Pancreas (tissue), 10 donors: ENCODE results near the gene SLC25A42. TPM values are rescaled to one million over a fixed set of nuclear protein-coding genes. Genes with fewer than 3 reads are reported as not detected.

Experiments
- ATAC-seq, 4 donors: fragments of 200-7000 bp; cut with Tn5 transposase; one replicate each; pipeline versions ENCODE4 v1.8.0 to v1.9.1; 2020; ENCODE audit warnings: mild to moderate bottlenecking in 4 of 4, moderate library complexity in 4 of 4
- DNase-seq, 6 donors: peaks; one replicate each; pipeline ENCODE4 v3.0.0-alpha.2; 2020
- FAIRE-seq: peaks from 2 replicates; lab custom pipeline; 2012; peaks lifted over from hg19 to GRCh38; lab: Jason Lieb, UNC
- H3K27ac ChIP-seq, 4 donors: fragments of 200-600 bp; sonication (generic); 1 replicate in 3 of 4; 2 replicates in 1 of 4; pipeline versions ENCODE4 v1.5.0 to v1.8.0; 2020
- H3K27me3 ChIP-seq, 4 donors: fragments of 200-600 bp; one replicate each; pipeline ENCODE4 v1.8.0; 2021
- H3K36me3 ChIP-seq, 3 donors: fragments of 200-600 bp; sonication (generic) in 1 of 3; one replicate each; pipeline versions ENCODE4 v1.5.0 to v1.8.0; 2020 to 2021
- H3K4me1 ChIP-seq, 3 donors: fragments of 200-600 bp; one replicate each; pipeline ENCODE4 v1.8.0; 2021
- H3K4me3 ChIP-seq, 4 donors: fragments of 200-600 bp; sonication (generic) in 2 of 4; one replicate each; pipeline versions ENCODE4 v1.5.0 to v1.8.0; 2020 to 2021
- H3K9me3 ChIP-seq, 4 donors: fragments of 200-600 bp; one replicate each; pipeline ENCODE4 v1.8.0; 2021
- CTCF ChIP-seq, 4 donors: fragments of 200-600 bp; sonication (generic) in 3 of 4; IDR thresholded peaks; one replicate each; pipeline versions ENCODE4 v1.5.0 to v1.8.0; 2021; ENCODE audit warnings: antibody characterized with exemption in 4 of 4
- WGBS, 2 donors: extraction: QIAGEN DNeasy Blood & Tissue Kit; methylation state at CpG; one replicate each; pipeline ENCODE4 v1.1.7; 2013; 5-methylcytosine and 5-hydroxymethylcytosine counted together
- intact Hi-C, 3 donors: fragments of 100-400 bp; cut with DNase I; formaldehyde crosslinking; loops; one replicate each; pipeline versions ENCODE4 v1.11.1 to v1.14.2; 2022
- polyA plus RNA-seq, 2 donors: library from polyadenylated mRNA; stranded (reverse); fragments of 200-250 nt; gene quantifications; one replicate each; pipeline ENCODE4 v1.2.3, GENCODE V29; 2013
- total RNA-seq, 6 donors: library from RNA; stranded (reverse); fragmentation: NEBNext Ultra II Directional in 4 of 6; extraction: Animal tissue kit (Norgen Biotek cat#: 25700) in 4 of 6; gene quantifications; one replicate each; pipeline versions ENCODE4 v1.2.1 to v1.2.4, GENCODE V29; 2021 to 2023
- donor health status: healthy with polysubstance abuse.
- donor health status: DM: no; HTN: no; CAD: no; lungs with moderate emphysema.
- donor health status: DM: no; HTN: no; CAD: no.
- donor health status: control.
- donor health status: control.
- donor health status: Bipolar disorder and iron deficiency.
- donor health status: DM: yes; HTN: yes; CAD: no.
- donor health status: DM: no; HTN: no; CAD: no.
- donor health status: DM: no; HTN: no; CAD: no.
- donor health status: DM: yes; HTN: yes; CAD: no.

The SLC25A42 gene
- total and polyA plus RNA-seq, 8 donors: 3.9 to 8.7 (median 6.6) TPM

GRCh38 chr19:19053508-19054314 lies 10.1 kb upstream of the SLC25A42 start:
- H3K4me3 ChIP-seq: no peak overlapping the region
- intact Hi-C loops: loop anchor here in 2 of 3 donors (5.0 to 10.0 kb wide), 2 partner anchors 81 to 89 kb away; partner anchors contain the start of gene TMEM161A (in 1 of the 2)
- H3K9me3 ChIP-seq: no peaks in the 10 kb centered on the region
- DNase-seq: peak; percentile 32 to 83 (median 62)
- H3K27ac ChIP-seq: no peak overlapping the region
- WGBS, 2 donors: 86 to 89% methylated on average over 25 of the region's 25 CpGs
- H3K36me3 ChIP-seq: peaks cover 0 to 7% (median 0%) of the 10 kb centered on the region in 3 donors
- H3K4me1 ChIP-seq: no peaks in the 10 kb centered on the region
- H3K27me3 ChIP-seq: no peaks in the 10 kb centered on the region
- peak; percentile 22 to 66 (median 39) for TF ChIP-seq CTCF (IDR thresholded peaks at IDR 0.05)
- FAIRE-seq: no peak
- ATAC-seq: peak; percentile 75 to 94 (median 82)

GRCh38 chr19:19054315-19054938 lies 9.4 kb upstream of the SLC25A42 start:
- Histone ChIP-seq H3K4me3 (no peak overlapping the region), H3K27ac (no peak overlapping the region), H3K9me3 (no peaks in the 10 kb centered on the region), H3K36me3 (peaks cover 0 to 7% (median 0%) of the 10 kb centered on the region in 3 donors), H3K4me1 (no peaks in the 10 kb centered on the region), H3K27me3 (no peaks in the 10 kb centered on the region)
- ATAC-seq: no peak
- TF ChIP-seq CTCF (IDR thresholded peaks at IDR 0.05): no peak
- FAIRE-seq: no peak
- intact Hi-C loops: loop anchor here in 2 of 3 donors (5.0 to 10.0 kb wide), 2 partner anchors 80 to 88 kb away; partner anchors contain the start of gene TMEM161A (in 1 of the 2)
- DNase-seq: no peak
- 91% methylated on average over 15 of the region's 15 CpGs for WGBS, 2 donors

- Histone ChIP-seq H3K4me3 (no peak overlapping the region), H3K27me3 (no peaks in the 10 kb centered on the region), H3K9me3 (no peaks in the 10 kb centered on the region), H3K4me1 (no peaks in the 10 kb centered on the region), H3K27ac (no peak overlapping the region), H3K36me3 (peaks cover 0 to 7% (median 0%) of the 10 kb centered on the region in 3 donors)
- intact Hi-C loops: loop anchor here in 2 of 3 donors (5.0 to 10.0 kb wide), 2 partner anchors 80 to 87 kb away; partner anchors contain the start of gene TMEM161A (in 1 of the 2)
- WGBS, 2 donors: 91% methylated on average over 18 to 19 of the region's 19 CpGs
- DNase-seq (no peak), ATAC-seq (no peak), FAIRE-seq (no peak)
- TF ChIP-seq CTCF (IDR thresholded peaks at IDR 0.05): no peak
Observed at GRCh38 chr19:19054939-19055440, 8.8 kb upstream of the SLC25A42 start.

GRCh38 chr19:19055701-19056100 lies 8.1 kb upstream of the SLC25A42 start:
- TF ChIP-seq CTCF (IDR thresholded peaks at IDR 0.05): no peak
- ATAC-seq (no peak), DNase-seq (no peak), FAIRE-seq (no peak)
- Histone ChIP-seq H3K27me3 (no peaks in the 10 kb centered on the region), H3K36me3 (peaks cover 0 to 7% (median 0%) of the 10 kb centered on the region in 3 donors), H3K27ac (no peak overlapping the region), H3K4me1 (no peaks in the 10 kb centered on the region), H3K9me3 (no peaks in the 10 kb centered on the region), H3K4me3 (no peak overlapping the region)
- intact Hi-C loops: loop anchor here in 1 of 3 donors (10.0 kb wide), 1 partner anchor 79 kb away; the partner anchor contains the start of gene TMEM161A
- whole genome bisulfite sequencing, 2 donors: 94 to 96% methylated on average over 13 of the region's 13 CpGs
